ENCODE measurements around the gene CYP3A5. TPM values are rescaled to one million over a fixed set of nuclear protein-coding genes. Genes with fewer than 3 reads are reported as not detected.

CYP3A5 gene
- total and polyA plus RNA-seq, 10 of the 15 experiments (the other 5 are each of a cell fraction or from before 2014, with no cell fraction given), result 0.05 to 1.3 (median 0.09) TPM; not detected in 2

- TF ChIP-seq NKRF (conservative IDR thresholded peaks at IDR 0.05) (no peak), BCLAF1 (IDR thresholded peaks at IDR 0.05) (no peak), YBX1 (IDR thresholded peaks at IDR 0.05) (no peak), STAT3 (IDR thresholded peaks at IDR 0.05; ENCODE audit: low read depth, low read length) (no peak), NR2F1 (conservative IDR thresholded peaks at IDR 0.05) (no peak)
These were observed 54.5 kb downstream of the CYP3A5 start (continued) for GRCh38 chr7:99625321-99625720.

GRCh38 chr7:99624484-99624883, 55.3 kb downstream of the CYP3A5 start:
- Histone ChIP-seq H3K4me3 (no peak overlapping the region), H2AFZ (ENCODE audit: control insufficient read depth, low read depth, low read length) (no peak overlapping the region), H3K9ac (ENCODE audit: control insufficient read depth, insufficient read depth, low read length) (no peak overlapping the region), H3K79me2 (ENCODE audit: control insufficient read depth, insufficient read depth, low read length) (no peaks in the 10 kb centered on the region), H3K4me2 (ENCODE audit: control insufficient read depth, insufficient read depth) (no peak overlapping the region), H3K36me3 (ENCODE audit: control insufficient read depth in 2 of 2, insufficient read depth in 2 of 2, low read length in 1 of 2) (peaks cover 32 to 46% of the 10 kb centered on the region in 2 experiments), H3K4me1 (ENCODE audit: control insufficient read depth, insufficient read depth, low read length) (no peaks in the 10 kb centered on the region), H3K27me3 (replicated peaks in 1 of 2; ENCODE audit: control insufficient read depth in 2 of 2, insufficient read depth in 2 of 2, low read length in 1 of 2) (no peaks in the 10 kb centered on the region), H4K20me1 (ENCODE audit: control insufficient read depth, insufficient read depth) (no peaks in the 10 kb centered on the region), H3K9me3 (replicated peaks; ENCODE audit: control insufficient read depth, insufficient read depth, low read length) (no peaks in the 10 kb centered on the region), H3K27ac (ENCODE audit: control insufficient read depth, insufficient read depth) (no peak overlapping the region)
- intact Hi-C loops (cut with micrococcal nuclease; ENCODE audit: unreplicated experiment), result no loop called here
- FAIRE-seq, result no peak
- ChIA-PET POLR2A (no interaction called here), RAD21 (ENCODE audit: unreplicated experiment) (no interaction called here), CTCF (interaction anchor here (1.4 kb wide), 1 partner anchor 289 kb away, joined by 3 read pairs; no protein-coding TSS in a partner anchor), SMC1A (ENCODE audit: uncharacterized antibody, unreplicated experiment) (interaction anchor here (0.9 kb wide), 1 partner anchor 21 kb away, joined by 3 read pairs; no protein-coding TSS in a partner anchor)
- 95% methylated on average over 15 of the region's 16 CpGs for WGBS (ENCODE audit: insufficient coverage, insufficient replicate concordance, low lambda C conversion rate, missing lambda C conversion rate)
- no TSS peak for BruUV-seq (replicated peaks)
- in situ Hi-C loops (cut with MboI), result no loop called here
- ATAC-seq, result no peak
- TF ChIP-seq IKZF1 (conservative IDR thresholded peaks at IDR 0.05) (no peak), ELK1 (IDR thresholded peaks at IDR 0.05; ENCODE audit: low read depth, low read length) (no peak), HDAC6 (IDR thresholded peaks at IDR 0.05; ENCODE audit: unreplicated experiment) (no peak), SP1 (IDR thresholded peaks at IDR 0.05; ENCODE audit: low read depth, low read length) (no peak), POLR2A (IDR thresholded peaks at IDR 0.05; ENCODE audit: low read depth, low read length) (peak; percentile 61; the same call in 1 of the 2 replicates), DPF2 (IDR thresholded peaks at IDR 0.05) (no peak), BHLHE40 (IDR thresholded peaks at IDR 0.05; ENCODE audit: borderline replicate concordance in 1 of 2, low read depth in 2 of 2, low read length in 1 of 2) (peak in 1 of 2 experiments; percentile 77; a peak in 2 of 4 replicates), TCF7 (IDR thresholded peaks at IDR 0.05; ENCODE audit: borderline replicate concordance) (no peak)
- no peak for DNase-seq (ENCODE audit: low read depth, low spot score)
